CD4-positive, alpha-beta T cell treated with Interleukin-2 at 100 ng/mL for 4 hours (primary cell): ENCODE results near the gene TTC4.
"Not testable (repeated sequence)": the region's sequence is repeated elsewhere in the genome, so short reads cannot be mapped to it uniquely, and the experiment has no call there.

Experiments used
- DNase-seq: peaks from one replicate; pipeline ENCODE4 v3.0.0-alpha.2; 2020; ENCODE audit warnings: low spot score

The TTC4 gene

DNA sequence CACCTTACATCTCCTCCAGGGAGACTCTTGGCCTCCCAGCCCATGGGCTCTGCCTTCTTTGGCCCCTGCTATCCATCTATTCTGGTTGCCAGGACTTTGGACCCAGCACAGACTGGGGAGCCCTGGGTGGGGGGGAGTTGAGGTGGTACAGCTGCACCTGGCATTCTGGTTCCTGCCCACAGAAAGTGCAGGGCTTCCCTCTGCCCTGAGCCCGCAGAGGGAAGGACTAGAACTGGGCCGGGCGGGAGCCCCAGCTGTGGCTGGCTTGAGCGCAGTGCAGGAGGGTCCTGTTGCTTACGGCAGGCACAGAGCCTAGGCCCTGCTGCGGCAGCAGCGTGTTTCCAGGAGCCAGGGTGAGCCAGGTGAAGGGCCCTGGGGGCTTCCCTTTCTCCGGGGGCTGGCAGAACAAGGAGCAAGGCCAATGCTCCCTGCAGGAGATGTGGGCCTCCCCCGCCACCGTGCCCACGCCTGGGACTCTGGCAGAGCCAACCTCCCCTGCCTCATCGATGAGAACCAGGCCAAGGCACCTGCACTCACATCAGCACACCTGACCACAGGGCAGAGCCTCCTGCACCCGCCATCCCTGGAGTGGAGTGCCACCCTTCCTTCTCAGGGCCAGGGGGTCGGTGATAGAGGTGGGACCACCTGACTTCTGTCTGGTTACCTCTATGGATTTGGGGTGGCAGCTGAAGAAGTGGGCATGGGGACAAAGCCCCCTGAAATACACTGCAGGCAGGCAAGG lies 32.6 kb downstream of the TTC4 start:
- DNase-seq = no peak

DNA sequence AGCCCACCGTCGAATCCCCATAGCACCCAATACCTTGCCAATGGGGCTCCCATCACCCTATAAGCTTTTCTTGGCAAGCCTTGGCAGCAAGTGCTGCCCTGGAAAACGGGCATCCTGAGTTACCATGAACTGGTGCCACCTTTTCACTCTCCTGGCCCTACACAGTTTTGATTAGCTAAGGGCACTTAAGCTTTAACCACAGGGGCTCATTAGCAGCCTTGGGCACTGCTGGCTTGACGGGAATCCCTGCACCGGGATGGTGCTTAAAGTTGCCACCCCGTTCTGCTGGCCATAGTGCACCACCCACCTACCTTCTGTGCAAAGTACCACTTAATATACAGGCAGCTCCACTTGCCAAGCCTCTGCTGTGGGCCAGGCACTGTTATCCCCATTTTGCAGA lies 34.9 kb downstream of the TTC4 start:
- DNase-seq = no peak

GRCh38 chr1:54751426-54751825 lies 35.8 kb downstream of the TTC4 start:
- no peak for DNase-seq

DNA sequence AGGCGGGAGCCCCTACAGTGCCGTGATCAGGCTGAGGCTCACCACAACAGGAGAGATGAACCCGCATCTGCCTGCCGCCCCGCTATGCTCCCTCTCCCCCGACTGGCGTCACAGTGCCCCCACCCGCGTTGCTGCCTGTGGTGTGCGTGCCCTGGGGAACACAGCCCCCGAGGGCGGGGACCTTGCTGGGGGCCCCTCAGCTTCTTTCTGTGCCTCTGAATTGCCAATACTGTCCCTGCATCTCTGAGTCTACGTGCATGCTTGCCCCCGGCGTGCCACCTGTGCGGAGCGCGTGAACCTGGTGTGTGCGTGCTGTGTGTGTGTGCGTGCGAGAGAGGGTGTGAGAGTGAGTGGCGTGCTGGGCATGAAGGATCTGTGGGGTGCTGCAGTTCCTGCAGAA lies 38.4 kb downstream of the TTC4 start:
- no peak for DNase-seq

DNA sequence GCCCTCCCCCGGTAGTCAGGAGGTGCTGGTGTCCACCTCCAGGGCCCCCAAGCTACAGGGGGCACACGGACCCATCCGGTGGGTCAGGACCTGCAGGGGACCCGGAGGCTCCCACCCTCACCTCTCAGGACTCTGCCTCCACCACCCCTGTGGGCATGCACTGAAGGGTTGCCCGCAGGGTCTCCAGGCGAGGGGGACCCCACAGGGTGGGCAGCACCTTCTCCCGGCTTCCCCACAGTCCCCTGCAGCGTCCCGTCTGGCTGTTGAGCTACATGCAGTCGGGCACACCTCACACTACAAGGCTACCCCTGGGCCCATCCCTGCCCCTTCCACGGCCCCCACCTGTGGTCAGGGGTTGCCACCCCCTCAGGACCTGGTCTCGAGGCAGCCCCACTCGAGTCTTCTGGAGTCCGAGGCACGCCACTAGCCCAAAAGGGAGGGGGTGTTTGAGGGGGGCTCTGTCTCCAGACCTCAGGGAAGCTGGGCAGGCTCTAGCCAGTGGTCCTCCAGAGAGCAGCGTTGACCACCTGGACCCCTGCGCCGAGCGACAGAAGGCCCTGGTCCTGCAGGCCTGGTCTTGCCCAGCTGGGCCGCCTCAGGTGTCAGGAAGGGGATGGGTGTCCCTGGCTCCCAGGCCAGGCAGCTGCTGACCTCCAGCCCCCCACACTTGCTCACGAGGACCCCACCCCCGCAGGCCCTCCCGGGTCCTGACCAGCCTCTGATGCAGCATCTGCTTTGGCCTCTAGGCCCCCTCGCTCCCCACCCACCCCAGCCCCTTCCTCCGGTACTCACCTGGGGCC lies 39.0 kb downstream of the TTC4 start:
- DNase-seq = no peak

GRCh38 chr1:54757833-54758232 lies 42.2 kb downstream of the TTC4 start:
- DNase-seq = no peak

- DNase-seq = no peak
These were observed 43.2 kb downstream of the TTC4 start for GRCh38 chr1:54758678-54759348.

DNA sequence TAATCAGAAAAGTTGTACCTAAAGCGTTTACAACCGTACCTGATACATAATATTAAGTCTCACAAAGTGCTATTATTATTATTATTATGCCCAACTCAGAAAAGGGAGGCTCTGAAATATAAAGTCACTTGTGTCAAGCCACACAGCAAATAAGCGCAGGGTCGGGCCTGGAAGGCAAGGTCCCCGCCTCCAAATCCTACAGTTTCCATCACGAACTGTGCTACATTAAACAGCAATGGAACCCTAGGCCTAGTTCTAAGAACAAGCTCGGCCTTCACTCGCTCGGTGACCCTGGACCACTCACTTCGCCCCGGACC lies 48.1 kb downstream of the TTC4 start:
- no peak for DNase-seq

- DNase-seq = peak; percentile 98
These were observed 48.7 kb downstream of the TTC4 start, which contains the start of gene PARS2 for GRCh38 chr1:54764133-54764921. Gene PARS2 (minus strand): TSS chr1:54764523. CDS start chr1:54759161, 5,362 bp downstream.

DNA sequence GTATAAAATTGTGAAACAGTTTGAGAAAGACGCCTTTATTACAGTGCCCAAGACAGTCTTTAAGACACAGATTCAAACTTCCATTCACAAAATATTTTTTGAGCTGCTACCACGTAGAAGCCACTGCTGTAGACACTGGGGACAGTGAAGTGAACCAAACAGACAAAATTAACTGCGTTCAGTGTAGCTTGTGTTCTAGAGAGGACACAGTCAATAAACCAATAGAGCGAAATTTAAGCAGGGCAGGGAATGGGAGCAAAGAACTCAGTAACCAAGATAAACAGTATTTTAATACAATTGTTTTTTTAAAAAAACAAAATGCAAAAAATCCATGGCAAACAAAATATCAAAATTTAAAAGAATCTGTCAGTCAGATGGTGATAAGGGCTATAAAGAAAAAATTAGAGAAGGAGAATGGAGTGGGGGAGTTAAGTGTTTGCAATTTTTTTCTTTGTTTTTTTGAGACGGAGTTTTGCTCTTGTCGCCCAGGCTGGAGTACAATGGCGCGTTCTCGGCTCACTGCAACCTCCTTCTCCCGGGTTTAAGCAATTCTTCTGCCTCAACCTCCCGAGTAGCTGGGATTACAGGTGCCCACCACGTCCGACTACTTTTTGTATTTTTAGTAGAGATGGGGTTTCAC lies 49.4 kb downstream of the TTC4 start:
- DNase-seq = no peak

GRCh38 chr1:54766726-54767125 lies 51.1 kb downstream of the TTC4 start:
- no peak for DNase-seq

- peak; percentile 7 for DNase-seq
These were observed 51.9 kb downstream of the TTC4 start for GRCh38 chr1:54767526-54767925.

DNA sequence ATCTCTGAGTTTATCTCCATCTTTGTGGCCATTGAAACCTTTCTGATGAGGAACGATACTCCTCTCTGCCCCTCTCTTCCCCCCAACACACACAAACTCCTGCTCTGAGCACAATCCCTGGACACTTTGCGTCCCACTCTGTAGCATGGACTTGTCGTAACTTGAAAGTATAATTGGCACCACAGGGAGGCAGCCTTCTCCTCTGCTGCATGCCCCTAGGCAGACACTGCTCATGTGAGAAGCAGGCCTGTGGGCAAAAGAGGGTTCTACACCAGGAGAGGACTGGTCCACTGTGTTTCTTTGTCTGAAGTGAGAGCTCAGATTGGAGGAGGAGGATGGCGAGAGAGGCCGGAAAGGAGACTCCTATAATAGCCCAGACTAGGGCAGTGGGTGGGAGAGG lies 52.4 kb downstream of the TTC4 start:
- DNase-seq = no peak

DNA sequence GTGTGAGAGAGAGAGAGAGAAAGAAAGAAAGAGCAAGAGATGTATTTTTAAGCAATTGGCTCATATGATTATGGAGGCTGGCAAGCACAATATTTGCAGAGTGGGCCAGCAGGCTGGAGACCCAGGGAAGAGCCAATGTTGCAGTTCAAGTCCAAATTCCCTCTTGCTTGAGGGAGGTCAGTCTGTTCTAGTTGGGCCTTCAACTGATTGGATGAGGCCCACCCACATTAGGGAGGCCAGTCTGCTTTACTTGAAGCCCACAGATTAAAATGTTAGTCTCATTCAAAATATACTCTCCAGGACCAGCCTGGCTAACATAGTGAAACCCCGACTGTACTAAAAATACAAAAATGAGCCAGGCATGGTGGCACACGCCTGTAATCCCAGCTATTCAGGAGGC lies 57.3 kb downstream of the TTC4 start:
- DNase-seq = no peak

DNA sequence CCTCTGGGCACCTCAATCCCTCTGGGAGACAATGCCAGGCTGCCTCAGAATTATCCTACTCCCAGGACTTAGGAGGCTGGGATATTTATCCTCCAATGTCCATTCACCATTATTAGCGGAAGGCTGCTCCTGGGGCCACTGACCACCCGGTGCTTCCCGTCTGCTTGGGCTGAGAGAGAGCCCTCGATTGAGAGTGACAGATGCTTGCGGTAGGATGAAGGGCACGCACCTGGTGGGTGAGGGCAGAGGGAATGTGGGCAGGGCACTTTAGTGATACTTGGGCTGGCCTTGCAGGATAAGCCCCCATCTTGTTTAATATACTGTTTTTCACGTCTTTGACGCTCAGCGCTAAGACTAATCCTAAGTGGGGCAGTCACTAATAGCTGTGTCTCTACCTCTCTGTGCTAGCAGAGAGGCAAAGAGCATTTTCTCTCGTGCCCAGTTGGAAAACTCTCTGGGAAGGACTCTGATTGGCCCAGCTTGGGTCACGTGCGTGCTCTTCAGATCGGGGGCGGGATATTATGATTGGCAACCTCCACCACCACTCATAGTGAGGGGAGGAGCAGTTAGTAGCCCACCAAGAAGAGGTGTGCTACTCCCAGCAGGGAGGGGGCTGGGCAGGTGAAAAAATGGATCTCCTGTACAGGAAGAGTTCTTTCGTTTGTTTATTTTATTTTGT lies 59.3 kb downstream of the TTC4 start:
- DNase-seq = no peak

DNA sequence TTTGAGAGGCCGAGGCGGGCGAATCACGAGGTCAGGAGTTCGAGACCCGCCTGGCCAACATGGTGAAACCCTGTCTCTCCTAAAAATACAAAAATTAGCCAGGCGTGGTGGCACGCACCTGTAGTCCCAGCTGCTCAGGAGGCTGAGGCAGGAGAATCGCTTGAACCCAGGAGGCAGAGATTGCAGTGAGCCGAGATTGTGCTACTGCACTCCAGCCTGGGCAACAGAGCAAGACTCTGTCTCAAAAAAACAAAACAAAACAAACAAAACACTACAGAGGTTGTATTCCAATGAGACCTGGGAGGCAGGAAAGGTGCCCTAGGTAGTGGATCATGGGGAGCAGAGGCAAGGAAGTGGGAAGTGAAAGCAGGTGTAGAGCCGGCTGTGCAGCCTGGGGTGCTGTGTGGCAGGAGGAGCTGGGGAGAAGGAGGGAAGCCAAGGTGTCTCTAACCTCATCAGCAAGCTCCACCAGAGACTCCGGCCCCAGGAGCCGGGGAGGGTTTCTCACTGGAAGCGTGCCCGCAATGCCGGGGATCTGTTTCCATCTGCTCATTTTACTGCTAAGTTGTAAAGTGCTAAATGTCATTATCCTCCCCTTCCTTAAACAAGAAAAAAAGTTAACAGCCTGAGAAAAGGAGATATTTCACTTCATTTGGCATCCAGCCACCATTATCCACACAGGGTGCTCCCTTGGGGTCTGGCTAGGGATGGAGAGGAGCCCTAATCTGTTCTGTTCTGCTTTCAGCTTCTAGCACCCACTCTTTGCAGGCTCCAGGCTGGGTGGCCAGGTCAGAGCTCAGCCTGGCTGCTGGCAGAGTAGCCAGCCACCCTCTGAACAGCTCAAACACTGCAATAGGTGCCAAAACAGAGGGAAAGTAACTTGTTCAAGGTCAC lies 60.4 kb downstream of the TTC4 start:
- DNase-seq = not testable (repeated sequence)

DNA sequence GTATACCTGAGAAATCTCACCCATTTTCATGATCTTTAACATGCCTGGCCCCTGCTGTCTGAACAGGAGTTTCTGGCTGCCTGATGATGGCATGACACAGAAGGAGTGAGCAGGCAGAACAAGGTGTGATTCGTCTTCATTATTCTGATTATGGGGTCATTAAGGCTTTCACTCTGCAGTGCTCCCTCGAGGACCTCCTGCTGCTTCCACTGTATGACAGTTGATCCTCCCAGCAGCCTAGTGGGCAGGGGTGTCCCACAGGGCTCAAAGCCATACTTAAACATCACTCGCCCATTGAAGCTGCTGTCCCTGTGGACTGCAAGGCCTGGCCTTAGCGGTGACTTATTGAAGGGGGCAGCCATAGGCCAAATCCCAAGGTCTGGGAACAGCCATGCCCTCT lies 61.4 kb downstream of the TTC4 start:
- DNase-seq = no peak

GRCh38 chr1:54777431-54777830 lies 61.8 kb downstream of the TTC4 start:
- DNase-seq = no peak

DNA sequence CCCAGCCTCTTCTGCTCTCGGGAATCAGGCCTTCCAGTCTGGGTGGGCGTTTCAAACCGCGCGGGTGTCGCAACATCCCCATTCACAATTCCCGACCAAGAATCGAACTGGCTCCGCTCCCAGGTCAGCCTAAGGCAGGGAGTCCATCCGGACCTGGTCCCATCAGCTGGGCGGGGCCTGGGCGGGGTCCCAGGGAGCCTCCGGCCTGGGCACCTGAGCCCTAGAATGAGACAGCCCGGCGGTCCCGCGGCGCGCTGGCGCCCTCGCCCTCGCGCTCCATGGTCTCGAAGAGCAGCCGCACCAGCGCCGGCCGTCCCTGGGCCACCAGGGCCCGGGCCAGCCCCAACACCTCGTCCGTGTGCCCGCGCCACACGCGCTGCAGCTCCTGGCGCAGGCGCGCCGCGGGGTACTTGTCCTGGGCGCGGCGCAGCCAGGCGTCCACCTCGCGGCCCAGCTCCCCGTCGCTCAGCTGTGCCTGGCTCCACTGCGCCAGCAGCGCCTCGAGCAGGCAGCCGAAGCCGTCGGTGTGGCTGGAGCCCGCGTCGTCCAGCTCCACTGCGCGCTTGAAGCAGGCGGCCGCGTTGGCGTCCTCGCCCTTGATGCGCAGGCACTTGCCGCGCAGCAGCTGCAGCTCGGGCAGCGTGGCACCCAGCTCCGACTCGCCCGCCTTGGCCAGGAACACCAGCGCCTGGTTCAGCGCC lies 65.5 kb downstream of the TTC4 start:
- DNase-seq = no peak

GRCh38 chr1:54782156-54782555 lies 66.5 kb downstream of the TTC4 start:
- no peak for DNase-seq
